Thoracic aorta (tissue), 2 donors: ENCODE results near the gene GET4. TPM values are rescaled to one million over a fixed set of nuclear protein-coding genes. Genes with fewer than 3 reads are reported as not detected.

Experiments used
- ATAC-seq: fragments of 150-250 bp; one replicate; pipeline ENCODE4 v1.8.0; 2017; ENCODE audit warnings: low read depth; ENCODE audit not compliant: insufficient number of reproducible peaks, low FRiP score
- DNase-seq: peaks from one replicate; pipeline ENCODE4 v3.0.0-alpha.2; 2020; ENCODE audit warnings: low spot score
- H3K27ac ChIP-seq, 2 donors: fragments of 200-600 bp; sonication (generic); 1 replicate in 1 of 2; 2 replicates in 1 of 2; pipeline ENCODE4 v1.5.1; 2016; ENCODE audit warnings: mild to moderate bottlenecking in 2 of 2, moderate library complexity in 2 of 2
- H3K27me3 ChIP-seq: fragments of 200-600 bp; sonication (generic); replicated peaks from 2 replicates; pipeline ENCODE4 v1.6.0; 2016; ENCODE audit warnings: mild to moderate bottlenecking; ENCODE audit not compliant: insufficient read depth
- H3K36me3 ChIP-seq: fragments of 200-600 bp; sonication (generic); one replicate; pipeline ENCODE4 v1.5.1; 2016
- H3K4me1 ChIP-seq, 2 donors: fragments of 200-600 bp; sonication (generic); 1 replicate in 1 of 2; 2 replicates in 1 of 2; pipeline versions ENCODE4 v1.5.1 to v1.6.0; 2016; ENCODE audit warnings: low read depth in 2 of 2, mild to moderate bottlenecking in 1 of 2; ENCODE audit not compliant: control insufficient read depth in 1 of 2
- H3K4me3 ChIP-seq: fragments of 200-600 bp; sonication (generic); 2 replicates; pipeline ENCODE4 v1.5.1; 2016; ENCODE audit warnings: mild to moderate bottlenecking
- H3K9me3 ChIP-seq: fragments of 200-600 bp; sonication (generic); 2 replicates; pipeline ENCODE4 v1.5.1; 2016
- CTCF ChIP-seq: fragments of 200-600 bp; sonication (generic); IDR thresholded peaks from one replicate; pipeline ENCODE4 v1.5.1; 2019; ENCODE audit warnings: antibody characterized with exemption
- total RNA-seq, 2 donors: library from RNA; depleted of rRNA; stranded (reverse); fragments of >200 nt; gene quantifications; one replicate each; pipeline versions ENCODE4 v1.1.0 to v1.2.3, GENCODE V29; 2016

GET4 gene
- total RNA-seq, 2 donors from 2014 or later: 26.9 to 28.4 TPM

GRCh38 chr7:880450-880849 is 4.1 kb downstream of the GET4 start:
- DNase-seq (no peak), ATAC-seq (no peak)
- Histone ChIP-seq H3K27ac (no peak overlapping the region), H3K36me3 (peaks cover 2% of the 10 kb centered on the region), H3K9me3 (no peaks in the 10 kb centered on the region), H3K4me3 (no peak overlapping the region), H3K4me1 (peaks cover 15 to 49% of the 10 kb centered on the region in 2 donors), H3K27me3 (no peaks in the 10 kb centered on the region)
- no peak for TF ChIP-seq CTCF

- no peak overlapping the region for H3K4me3 ChIP-seq
- no peak for TF ChIP-seq CTCF
- peaks cover 10% of the 10 kb centered on the region for H3K36me3 ChIP-seq
- no peak for ATAC-seq
- H3K27me3 ChIP-seq: no peaks in the 10 kb centered on the region
- H3K27ac ChIP-seq: no peak overlapping the region
- no peaks in the 10 kb centered on the region for H3K9me3 ChIP-seq
- no peak for DNase-seq
- H3K4me1 ChIP-seq: peaks cover 10 to 45% of the 10 kb centered on the region in 2 donors
These were observed 5.3 kb downstream of the GET4 start for GRCh38 chr7:881441-882234.

DNA sequence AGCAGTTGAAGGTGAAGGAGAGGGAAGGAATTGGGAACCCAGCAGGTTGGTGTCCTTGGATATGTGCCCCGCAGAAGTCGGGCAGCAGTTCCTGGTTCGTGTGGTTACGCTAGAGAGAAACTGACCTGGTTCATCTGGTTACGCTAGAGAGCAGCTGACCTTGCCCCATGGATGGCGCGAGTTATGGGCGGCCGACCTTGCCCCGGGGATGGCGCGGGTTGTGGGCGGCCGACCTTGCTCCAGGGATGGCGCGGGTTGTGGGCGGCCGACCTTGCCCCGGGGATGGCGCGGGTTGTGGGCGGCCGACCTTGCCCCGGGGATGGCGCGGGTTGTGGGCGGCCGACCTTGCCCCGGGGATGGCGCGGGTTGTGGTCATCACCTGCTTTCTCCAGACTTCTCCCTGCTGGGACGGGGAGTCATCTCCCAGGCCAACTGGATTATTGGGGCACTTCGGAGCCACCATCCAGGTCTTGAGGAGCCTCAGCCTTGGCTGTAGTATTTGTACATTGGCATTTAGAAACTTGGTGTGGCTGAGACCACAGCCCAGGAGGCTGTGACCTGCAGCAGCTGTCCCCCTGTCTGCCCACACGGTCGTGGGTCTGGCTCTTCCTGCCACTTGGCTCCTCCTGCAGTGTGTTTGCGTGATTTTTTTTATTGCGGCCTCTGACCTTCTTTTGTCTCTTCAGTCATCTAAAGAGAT is 6.1 kb downstream of the GET4 start:
- Histone ChIP-seq H3K4me1 (peaks cover 10 to 45% of the 10 kb centered on the region in 2 donors), H3K27me3 (no peaks in the 10 kb centered on the region), H3K9me3 (no peaks in the 10 kb centered on the region), H3K4me3 (no peak overlapping the region), H3K36me3 (peaks cover 17% of the 10 kb centered on the region), H3K27ac (no peak overlapping the region)
- DNase-seq (no peak), ATAC-seq (no peak)
- TF ChIP-seq CTCF: no peak

DNA sequence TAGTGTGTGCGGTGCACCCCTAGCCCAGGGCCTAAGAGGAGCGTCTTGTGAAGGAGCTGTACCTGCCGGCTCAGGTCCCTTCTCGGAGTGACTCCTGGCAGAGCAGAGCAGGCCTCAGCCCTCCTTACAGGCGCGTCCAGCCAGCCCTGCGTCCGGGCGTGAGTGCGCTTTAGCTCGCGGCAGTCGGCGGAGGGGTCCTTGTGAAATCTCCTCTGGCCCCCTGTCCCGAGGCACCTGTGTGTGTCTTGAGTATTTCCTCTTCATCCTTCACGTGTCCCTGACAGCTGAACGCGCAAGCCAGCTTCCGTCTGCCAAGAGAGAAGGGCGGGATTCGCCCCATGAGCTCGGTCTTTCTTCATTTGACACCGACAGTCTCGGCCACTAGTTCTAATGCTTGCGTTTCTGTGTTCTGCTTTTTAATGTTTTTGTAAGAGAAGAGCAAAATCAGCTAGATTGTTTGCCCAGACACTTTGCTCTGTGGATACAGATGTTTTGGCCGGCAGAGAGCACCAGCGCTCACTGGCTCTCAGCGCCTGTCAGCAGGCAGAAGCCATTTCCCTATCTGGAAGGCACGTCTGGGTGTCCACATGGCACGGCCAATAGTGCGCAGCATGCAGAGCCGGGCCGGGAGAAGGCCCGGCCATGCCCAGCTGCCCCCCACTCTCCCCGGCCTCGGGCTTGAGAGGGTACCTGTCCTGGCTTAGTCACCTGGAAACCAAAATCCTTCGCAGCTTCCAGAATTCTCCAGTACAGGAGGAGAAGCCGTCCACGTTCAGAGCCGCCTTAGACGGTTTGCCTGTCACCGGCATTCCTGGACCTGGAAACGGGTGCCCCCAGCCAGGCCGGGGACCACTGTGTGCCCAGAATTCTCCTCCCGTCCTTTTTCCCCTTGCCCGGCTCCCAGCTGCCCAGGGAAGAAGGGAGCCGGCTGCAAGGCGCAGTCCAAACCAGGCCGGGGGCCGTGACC is 7.0 kb downstream of the GET4 start:
- TF ChIP-seq CTCF: no peak
- H3K4me3 ChIP-seq: no peak overlapping the region
- no peaks in the 10 kb centered on the region for H3K27me3 ChIP-seq
- no peak for DNase-seq
- no peak overlapping the region for H3K27ac ChIP-seq
- H3K4me1 ChIP-seq: peaks cover 7 to 39% of the 10 kb centered on the region in 2 donors
- ATAC-seq: no peak
- H3K9me3 ChIP-seq: no peaks in the 10 kb centered on the region
- H3K36me3 ChIP-seq: peaks cover 25% of the 10 kb centered on the region
